Measurements from ENCODE around the gene MNT.
"Not testable (repeated sequence)": the region's sequence is repeated elsewhere in the genome, so short reads cannot be mapped to it uniquely, and the experiment has no call there.

Gene MNT, protein sequence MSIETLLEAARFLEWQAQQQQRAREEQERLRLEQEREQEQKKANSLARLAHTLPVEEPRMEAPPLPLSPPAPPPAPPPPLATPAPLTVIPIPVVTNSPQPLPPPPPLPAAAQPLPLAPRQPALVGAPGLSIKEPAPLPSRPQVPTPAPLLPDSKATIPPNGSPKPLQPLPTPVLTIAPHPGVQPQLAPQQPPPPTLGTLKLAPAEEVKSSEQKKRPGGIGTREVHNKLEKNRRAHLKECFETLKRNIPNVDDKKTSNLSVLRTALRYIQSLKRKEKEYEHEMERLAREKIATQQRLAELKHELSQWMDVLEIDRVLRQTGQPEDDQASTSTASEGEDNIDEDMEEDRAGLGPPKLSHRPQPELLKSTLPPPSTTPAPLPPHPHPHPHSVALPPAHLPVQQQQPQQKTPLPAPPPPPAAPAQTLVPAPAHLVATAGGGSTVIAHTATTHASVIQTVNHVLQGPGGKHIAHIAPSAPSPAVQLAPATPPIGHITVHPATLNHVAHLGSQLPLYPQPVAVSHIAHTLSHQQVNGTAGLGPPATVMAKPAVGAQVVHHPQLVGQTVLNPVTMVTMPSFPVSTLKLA

DNA sequence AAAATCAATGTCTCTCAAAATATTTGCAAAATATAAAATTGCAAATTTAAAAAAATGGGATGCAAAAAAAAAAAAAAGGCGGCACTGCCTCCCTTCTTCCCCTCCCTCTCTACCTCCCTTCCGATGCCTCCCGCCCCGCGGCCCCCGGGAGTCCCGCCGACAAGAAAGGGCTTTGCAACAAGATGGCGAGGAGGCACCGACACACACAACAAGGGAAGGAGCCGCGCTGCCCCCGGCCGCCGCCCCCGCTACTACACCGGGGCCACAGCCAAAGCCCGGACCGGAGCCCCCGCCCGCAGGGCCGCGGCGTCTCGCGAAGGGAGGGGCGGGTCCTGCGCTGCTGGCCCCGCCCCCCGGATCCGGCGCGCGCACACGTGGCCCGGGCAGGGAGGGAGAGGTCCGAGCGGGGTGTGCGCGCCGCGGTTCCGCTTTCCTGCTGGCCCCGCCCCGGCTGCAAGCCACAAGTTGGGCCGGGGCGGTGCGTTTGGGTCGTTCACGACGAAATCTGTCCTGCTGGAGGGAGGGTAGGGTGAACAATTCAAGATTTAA is at the start of gene MNT:
TSS of gene MNT (minus strand) at position 184 of the 549 bp plus-strand sequence. CDS start 348 bp downstream, outside the sequence.
- peak; percentile 94 for DNase-seq (ENCODE audit: low spot score)

DNA sequence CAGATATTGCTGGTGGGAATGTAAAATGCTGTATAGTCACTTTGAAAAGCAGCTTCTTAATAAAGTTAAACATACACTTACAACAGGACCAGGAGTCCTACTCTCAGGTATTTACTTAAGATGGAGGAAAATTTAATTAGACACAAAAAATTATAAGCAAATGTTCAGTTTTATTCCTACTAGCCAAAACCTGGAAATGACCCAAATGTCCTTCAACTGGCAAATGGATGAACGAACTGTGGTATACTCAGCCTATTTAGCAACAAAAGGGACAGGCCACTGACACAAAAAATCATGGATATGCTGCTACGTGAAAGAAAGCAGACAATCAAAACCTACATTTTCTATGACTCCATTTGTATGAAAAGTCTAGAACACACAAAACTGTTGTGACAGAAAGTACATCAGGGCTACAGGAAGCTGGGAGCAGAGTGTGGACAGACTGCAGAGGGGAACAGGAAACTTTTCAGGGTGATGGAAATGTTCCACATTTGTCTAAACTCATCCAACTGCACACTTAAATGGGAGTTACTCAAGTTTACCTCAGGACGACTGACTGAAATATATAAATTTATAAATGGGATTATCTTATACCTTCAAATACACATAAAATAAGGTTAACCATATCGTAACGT is 49.3 kb upstream of the MNT start:
- no peak for DNase-seq (ENCODE audit: low spot score)

DNA sequence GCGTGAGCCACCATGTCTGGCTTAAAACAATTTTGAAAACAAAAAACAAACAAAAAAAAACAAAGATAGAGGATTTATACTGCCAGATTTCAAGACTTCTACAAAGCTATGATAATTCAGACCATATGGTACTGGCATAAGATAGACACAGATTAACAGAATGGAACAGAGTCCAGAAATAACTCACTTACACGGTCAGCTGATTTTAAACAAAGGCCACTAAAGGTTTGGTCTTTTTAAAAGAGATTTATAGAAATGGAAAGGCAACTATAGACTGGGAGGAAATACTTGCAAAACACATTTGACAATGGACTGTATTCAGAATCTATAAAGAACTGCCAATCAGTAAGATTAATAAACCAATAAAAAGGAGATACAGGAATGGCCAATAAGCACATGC is 48.6 kb upstream of the MNT start:
- no peak for DNase-seq (ENCODE audit: low spot score)

DNA sequence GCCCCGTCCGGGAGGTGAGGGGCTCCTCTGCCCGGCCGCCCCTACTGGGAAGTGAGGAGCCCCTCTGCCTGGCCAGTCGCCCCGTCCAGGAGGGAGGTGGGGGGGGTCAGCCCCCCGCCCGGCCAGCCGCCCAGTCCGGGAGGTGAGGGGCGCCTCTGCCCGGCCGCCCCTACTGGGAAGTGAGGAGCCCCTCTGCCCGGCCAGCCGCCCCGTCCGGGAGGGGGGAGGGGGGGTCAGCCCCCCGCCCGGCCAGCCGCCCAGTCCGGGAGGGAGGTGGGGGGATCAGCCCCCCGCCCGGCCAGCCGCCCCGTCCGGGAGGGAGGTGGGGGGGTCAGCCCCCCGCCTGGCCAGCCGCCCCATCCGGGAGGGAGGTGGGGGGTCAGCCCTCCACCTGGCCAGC is 46.6 kb upstream of the MNT start:
- not testable (repeated sequence) for DNase-seq (ENCODE audit: low spot score)

DNA sequence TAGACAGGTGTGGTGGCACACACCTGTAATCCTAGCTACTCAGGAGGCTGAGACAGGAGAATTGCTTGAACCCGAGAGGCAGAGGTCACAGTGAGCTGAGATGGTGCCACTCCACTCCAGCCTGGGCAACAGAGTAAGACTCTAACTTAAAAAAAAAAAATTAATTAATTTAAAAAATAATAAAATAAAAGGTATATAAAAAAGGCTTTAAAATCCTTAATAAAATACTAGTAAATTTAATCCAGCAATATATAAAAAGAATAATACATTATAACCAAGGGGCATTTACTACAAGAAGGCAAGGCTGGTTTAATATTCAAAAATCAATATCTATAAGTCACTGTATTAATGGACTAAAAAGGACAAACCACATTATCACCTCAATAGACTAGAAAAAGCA is 44.8 kb upstream of the MNT start:
- no peak for DNase-seq (ENCODE audit: low spot score)

DNA sequence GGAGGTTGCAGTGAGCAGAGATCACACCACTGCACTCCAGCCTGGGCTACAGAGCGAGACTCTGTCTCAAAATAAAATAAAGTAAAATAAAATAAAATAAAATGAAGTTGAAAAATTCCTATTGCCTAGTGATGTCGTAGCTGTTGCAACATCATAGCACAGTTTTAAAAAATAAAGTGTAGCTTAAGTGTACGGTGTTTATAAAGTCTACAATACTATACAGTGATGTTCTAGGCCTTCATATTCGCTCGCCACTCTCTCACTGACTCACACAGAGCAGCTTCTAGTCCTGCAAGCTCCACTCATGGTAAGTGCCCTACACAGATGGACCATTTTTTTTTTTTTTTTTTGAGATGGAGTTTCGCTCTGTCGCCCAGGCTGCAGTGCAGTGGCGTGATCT is 43.5 kb upstream of the MNT start:
- DNase-seq (ENCODE audit: low spot score): no peak

DNA sequence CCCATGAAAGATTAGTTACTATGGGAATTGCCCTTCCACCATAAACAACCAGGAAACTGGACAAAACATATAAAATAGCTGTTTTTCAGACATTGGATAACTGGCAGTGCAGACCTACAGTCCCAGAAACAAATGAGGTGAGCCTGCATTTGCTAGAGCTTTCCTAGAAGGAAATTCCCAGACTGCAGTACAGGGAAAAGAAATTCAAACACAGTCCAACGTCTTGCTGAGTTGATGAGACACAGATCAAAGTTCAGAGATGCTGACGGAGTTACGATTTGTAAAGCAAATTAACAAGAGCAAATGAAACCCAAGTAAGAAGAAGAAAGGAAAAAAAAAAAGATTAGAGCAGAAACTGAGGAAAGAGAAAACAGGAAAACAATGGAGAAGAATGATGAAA is 41.3 kb upstream of the MNT start:
- DNase-seq (ENCODE audit: low spot score): no peak

DNA sequence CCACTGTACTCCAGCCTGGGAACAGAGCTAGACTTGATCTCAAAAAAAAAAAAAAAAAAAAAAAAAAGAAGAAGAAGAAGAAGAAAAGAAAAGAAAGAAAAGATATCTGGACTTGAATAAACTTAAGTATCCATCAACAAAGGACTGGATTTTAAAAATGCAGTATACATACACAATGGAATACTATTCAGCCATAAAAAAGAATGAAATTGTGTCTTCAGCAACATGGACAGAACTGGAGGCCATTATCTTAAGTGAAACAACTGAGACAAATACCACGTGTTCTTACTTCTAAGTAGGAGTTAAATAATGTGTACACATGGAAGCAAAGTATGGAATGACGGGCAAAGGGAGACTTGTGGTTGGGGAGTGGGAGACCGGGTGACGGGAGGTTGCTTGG is 40.1 kb upstream of the MNT start:
- DNase-seq (ENCODE audit: low spot score): no peak

DNA sequence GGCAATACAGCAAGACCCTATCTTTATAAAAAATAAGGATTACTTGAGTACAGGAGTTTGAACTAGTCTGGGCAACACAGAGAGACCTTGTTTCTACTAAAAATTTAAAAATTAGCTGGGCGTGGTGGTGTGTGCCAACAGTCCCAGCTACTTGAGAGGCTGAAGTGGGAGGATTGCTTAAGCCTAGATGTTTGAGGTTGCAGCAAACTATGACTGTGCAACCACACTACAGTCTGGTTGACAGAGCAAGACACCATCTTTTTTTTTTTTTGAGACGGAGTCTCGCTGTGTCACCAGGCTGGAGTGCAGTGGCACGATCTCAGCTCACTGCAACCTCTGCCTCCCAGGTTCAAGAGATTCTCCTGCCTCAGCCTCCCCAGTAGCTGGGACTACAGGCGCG is 39.1 kb upstream of the MNT start:
- DNase-seq (ENCODE audit: low spot score): not testable (repeated sequence)

DNA sequence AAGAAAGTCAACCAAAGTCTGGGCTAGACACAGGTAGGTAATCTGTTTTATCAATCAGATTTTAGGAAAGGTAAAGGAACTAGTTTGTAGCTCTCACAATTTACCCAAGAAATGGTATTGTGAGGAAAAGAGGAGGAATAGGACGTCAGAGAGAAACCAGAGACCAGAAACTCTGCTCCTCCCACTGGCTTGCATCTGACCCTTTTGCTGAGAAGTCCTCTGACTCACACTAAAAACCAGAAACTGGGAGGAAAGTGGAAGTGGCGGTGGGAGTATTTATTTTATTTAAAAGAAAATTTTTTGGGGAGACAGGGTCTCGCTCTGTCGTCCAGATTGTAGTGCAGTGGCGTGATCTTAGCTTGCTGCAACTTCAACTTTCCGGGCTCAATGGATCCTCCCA is 38.0 kb upstream of the MNT start:
- no peak for DNase-seq (ENCODE audit: low spot score)

DNA sequence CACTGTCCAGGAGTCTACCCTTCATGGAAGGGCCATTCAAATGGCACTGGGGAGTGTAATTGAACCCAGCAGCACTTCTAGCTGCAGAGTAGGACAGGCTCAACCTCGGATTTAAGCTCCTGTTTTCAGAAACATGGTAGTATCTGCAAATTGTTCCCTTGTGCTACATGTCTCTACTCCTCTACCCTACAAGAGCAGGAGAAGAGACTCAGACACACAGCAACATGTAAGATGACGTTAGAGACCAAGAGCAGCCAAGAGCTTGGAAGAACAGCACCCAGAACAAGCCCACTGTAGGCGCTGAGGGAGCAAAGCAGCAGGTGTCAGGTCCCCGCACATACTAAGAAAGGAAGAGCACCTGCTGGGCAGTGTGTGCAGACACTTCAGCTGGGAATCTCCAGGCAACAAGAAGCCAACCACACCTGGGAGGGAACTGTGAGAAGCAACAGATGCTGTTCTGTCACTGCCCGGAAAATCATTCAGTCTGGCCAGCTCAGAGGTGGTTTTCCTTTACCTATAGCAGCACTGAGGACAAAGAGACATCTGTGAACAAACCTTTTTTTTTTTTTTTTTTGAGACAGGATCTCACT is 35.6 kb upstream of the MNT start:
- DNase-seq (ENCODE audit: low spot score): no peak

DNA sequence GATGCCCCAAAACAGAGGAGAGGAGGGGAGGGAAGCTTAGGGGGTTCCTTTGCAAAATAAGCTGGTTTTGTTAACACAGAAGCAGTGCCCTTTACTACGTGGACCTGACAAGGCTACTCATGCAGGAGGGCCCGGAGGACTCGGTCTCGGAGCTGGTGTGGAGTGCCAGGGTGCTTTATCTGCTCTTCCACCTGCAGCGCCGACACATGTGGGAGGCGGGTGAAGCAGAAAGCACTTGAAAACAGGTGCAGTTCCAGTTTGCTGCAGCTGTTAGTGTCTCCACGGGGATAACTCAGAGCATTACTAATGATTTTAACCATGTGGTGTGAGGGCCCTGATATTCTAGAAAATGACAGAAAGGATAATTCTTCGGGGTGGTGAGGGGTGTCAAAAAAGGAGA is 35.0 kb upstream of the MNT start:
- no peak for DNase-seq (ENCODE audit: low spot score)

DNA sequence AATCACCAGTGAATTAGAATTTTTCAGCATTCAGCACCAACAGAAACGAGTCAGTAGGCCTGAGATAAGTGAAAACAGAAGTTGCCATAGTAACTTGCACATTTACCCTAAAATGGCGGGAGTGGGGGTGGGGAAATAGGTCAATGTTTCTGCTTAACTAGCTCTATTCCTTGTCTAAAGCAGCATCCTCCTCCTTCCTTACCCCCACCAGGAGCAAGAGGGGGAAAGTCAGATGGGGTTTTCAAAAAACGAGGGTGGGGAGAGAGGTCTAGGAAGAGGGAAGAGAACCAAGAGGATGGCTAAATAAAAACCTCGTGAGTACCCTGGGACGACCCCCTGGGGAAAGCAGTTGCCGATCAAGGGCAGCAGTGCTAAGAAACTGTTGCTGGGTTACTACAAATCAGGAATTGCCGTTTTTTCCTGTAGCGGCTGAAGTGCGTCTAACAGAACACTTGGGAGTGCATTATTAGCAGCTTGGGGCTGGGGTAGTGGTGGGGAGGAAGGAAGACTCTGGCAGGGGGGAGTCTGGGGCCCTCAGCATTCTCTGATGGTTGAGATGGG is 34.4 kb upstream of the MNT start:
- no peak for DNase-seq (ENCODE audit: low spot score)

DNA sequence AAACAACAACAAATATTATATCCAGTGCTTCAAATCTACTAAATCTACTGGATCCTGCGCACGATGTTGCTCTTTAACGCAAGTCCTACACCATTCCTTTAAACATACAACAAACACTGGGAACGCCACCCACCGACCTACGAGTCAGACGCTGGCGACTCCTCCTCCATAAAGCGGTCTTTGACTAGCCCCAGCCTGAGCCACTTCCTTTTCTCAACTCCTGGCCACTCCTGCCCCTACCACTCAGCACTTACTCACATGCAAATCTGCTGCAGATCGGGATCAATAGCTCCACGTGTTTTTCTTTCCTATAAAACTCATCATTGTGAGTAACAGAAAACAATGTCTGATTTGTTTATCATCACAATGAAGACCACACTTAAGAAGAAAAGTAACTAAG is 32.8 kb upstream of the MNT start:
- no peak for DNase-seq (ENCODE audit: low spot score)

DNA sequence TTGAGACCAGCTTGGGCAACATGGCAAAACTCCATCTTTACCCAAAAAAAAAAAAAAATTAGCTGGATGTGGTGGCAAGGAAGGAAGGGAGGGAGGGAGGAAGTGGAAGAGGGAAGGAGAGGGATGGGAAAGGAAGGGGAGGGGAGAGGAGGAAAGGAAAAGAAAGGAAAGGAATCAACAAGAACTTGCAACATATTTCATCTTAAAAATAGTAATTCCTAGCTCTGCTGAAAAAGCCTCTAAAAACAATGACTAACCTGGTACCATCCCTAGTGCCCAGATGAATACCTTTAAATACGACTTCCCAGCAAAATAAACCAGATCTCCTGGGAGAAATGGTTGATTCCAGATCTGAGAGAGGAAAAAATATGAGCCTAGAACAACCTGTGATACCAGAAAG is 27.1 kb upstream of the MNT start:
- DNase-seq (ENCODE audit: low spot score): no peak

DNA sequence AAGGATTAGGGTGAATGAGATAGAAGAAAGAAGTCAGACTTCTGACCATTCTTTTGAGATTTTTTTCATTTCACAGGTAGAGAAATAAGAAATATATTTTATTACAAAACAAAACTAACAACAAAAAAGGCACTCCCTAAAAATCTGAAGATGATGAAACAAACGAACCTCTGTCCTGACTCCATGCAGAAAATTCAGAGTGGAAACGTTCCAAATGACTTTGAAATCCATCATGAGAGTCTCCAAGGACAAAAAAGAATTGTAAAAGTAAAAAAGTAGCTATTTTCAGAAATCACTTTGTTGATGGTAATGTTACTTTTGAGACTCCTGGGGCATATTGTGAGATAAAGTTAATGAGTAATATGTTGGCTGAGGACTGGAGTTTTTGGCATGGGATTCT is 26.4 kb upstream of the MNT start:
- DNase-seq (ENCODE audit: low spot score): no peak

DNA sequence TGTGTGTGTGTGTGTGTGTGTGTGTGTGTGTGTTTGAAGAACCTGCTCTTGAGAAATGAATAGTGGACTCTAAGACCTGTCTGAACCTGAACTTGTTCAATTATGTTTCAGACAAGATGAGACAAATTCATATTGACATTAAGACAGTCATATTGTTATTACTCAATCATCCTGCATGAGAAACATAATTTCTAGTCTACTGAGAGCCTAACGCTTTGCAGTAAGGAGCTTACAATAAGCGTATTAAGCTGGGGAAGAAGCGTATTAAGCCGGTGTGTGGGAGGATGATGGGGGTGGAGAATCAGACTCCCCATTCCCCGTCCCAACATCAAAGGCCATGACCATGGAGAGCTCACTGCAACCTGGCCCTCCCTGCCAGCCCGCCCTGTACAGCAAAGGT is 22.4 kb upstream of the MNT start:
- no peak for DNase-seq (ENCODE audit: low spot score)

DNA sequence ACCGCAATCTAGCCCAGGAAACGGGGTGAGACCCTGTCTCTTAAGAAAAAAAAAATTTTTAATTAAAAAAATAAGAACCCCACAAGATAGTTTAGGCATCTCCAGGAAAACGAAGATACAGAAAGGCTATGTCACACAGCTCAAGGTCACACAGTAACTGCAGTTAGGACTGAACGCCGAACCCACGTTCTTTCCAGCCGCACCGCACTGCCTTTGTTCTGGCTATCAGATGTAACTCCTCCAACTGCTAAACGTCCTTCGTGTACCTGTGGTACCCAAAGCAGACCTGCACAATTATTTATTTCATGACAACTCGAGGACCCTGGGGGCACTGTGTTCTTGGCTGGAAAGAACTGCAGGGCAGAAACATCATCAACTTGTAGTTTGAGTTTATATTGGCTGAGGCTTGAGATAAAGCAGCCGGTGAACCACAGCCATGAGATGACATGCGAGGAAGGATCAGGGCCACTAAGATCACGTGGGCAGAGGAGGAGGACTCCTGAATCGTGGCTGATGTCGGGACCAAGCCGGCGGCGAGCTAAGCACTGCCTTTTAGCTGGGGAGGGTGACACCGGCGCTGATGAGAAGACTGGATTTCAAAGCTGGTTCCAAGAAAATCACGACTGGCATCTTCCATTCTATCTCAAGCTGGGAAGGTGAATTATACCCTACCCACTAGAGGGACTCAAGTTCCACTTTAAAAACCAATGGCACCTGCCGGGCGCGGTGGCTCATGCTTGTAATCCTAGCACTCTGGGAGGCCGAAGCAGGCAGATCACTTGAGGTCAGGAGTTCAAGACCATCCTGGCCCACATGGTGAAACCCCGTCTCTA is 20.7 kb upstream of the MNT start:
- no peak for DNase-seq (ENCODE audit: low spot score)

DNA sequence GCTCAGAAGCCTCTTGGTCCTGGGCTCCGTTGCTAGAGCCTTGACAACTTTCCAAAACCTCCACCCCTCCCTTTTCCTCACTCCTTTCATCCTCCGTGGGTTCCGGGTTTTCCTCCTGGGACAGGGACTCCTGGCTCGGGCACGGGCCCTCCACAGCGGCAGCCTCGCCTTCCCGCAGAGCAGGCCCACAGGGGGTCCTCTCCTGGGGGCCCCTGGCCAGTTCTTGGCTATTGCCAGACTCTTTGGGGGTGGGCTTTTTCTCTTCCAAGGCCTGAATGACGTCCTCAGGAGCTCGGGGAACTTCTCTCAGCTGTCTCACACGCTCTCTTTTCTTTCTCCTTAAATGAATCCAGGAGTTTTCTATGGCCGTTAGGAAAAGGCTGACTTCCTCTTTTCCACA is 19.3 kb upstream of the MNT start:
- DNase-seq (ENCODE audit: low spot score): no peak

DNA sequence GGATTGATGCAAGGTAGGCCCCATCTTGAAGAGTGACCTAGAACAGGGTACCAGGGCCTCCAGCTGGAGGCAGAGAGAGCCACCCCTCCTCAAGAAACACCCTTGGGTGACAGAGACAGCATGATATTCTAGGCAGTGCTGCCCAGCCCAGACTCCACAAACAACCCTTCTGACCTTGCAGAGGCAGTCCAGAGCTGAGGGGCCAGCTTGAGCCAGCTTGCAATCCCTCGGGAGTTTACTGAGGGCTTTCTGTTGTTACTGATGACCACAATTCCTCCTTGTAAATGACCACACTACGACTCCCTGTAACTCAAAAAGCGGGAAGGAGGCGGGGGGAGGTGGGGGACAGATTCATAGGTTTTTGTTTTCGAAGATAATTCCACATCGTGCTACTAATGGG is 18.6 kb upstream of the MNT start:
- DNase-seq (ENCODE audit: low spot score): no peak

DNA sequence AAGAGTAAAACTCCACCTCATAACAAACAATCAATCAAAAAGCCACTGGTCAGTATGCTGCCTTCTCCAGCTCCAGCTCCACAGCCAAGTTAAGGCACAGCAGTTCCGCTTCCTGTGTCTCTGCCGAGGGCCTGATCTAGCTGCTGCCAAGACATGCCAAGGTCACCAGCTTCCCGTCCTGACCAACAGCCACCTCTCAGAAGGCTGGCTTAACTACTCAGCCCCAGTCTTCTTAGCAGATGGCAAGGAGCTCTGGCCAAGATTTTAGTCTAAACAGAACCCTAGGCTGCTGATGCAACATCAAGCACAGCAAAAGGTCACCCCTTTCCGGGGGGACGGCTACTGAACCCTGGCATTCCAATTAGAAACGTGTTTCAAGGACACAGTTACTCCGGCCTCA is 17.7 kb upstream of the MNT start:
- no peak for DNase-seq (ENCODE audit: low spot score)
